Measurements from ENCODE around the gene LEUTX. TPM values are rescaled to one million over a fixed set of nuclear protein-coding genes. Genes with fewer than 3 reads are reported as not detected.
"Not testable (repeated sequence)": the region's sequence is repeated elsewhere in the genome, so short reads cannot be mapped to it uniquely, and the experiment has no call there.

Gene LEUTX
- total RNA-seq, 1 experiment from 2014 or later = not detected

GRCh38 chr19:39802958-39803357 is 24.3 kb downstream of the LEUTX start:
- DNase-seq (ENCODE audit: low read depth in 1 of 2, low spot score in 2 of 2) = no peak
- peaks cover 15% of the 10 kb centered on the region; the same call in 1 of the 2 replicates for H3K27me3 ChIP-seq (replicated peaks)

GRCh38 chr19:39805104-39805503 is 26.4 kb downstream of the LEUTX start:
- peaks cover 8% of the 10 kb centered on the region; the same call in 1 of the 2 replicates for H3K27me3 ChIP-seq (replicated peaks)
- no peak overlapping the region for H3K27ac ChIP-seq
- DNase-seq (ENCODE audit: low read depth in 1 of 2, low spot score in 2 of 2) = no peak
- H3K4me3 ChIP-seq = no peak overlapping the region
- no peaks in the 10 kb centered on the region for H3K4me1 ChIP-seq (replicated peaks)
- no peaks in the 10 kb centered on the region for H3K9me3 ChIP-seq (replicated peaks)
- H3K36me3 ChIP-seq = no peaks in the 10 kb centered on the region

More at GRCh38 chr19:39802958-39803357, 24.3 kb downstream of the LEUTX start:
- H3K4me3 ChIP-seq = no peak overlapping the region
- no peak overlapping the region for H3K27ac ChIP-seq
- no peaks in the 10 kb centered on the region for H3K36me3 ChIP-seq
- H3K4me1 ChIP-seq (replicated peaks) = no peaks in the 10 kb centered on the region
- H3K9me3 ChIP-seq (replicated peaks) = no peaks in the 10 kb centered on the region

- Histone ChIP-seq H3K36me3 (no peaks in the 10 kb centered on the region), H3K9me3 (replicated peaks) (no peaks in the 10 kb centered on the region), H3K4me3 (no peak overlapping the region), H3K27me3 (replicated peaks) (peaks cover 4% of the 10 kb centered on the region; the same call in 1 of the 2 replicates), H3K27ac (no peak overlapping the region), H3K4me1 (replicated peaks) (no peaks in the 10 kb centered on the region)
- no peak for DNase-seq (ENCODE audit: low read depth in 1 of 2, low spot score in 2 of 2)
Measured at GRCh38 chr19:39807846-39808364, 29.3 kb downstream of the LEUTX start.

- H3K27me3 ChIP-seq (replicated peaks); H3K4me1 ChIP-seq (replicated peaks); H3K4me3 ChIP-seq; H3K36me3 ChIP-seq; H3K27ac ChIP-seq; H3K9me3 ChIP-seq (replicated peaks): not testable (repeated sequence)
- peak in 1 of 2 experiments; percentile 5 for DNase-seq (ENCODE audit: low read depth in 1 of 2, low spot score in 2 of 2)
Measured at GRCh38 chr19:39808688-39809087, 30.0 kb downstream of the LEUTX start.

GRCh38 chr19:39809368-39809767 is 30.7 kb downstream of the LEUTX start:
- 0 out of 2 replicates have a peak, but pooled peaks cover 4% of the 10 kb centered on the region for H3K27me3 ChIP-seq (replicated peaks)
- H3K27ac ChIP-seq = no peak overlapping the region
- H3K4me1 ChIP-seq (replicated peaks) = no peaks in the 10 kb centered on the region
- no peak overlapping the region for H3K4me3 ChIP-seq
- no peaks in the 10 kb centered on the region for H3K9me3 ChIP-seq (replicated peaks)
- peak in 1 of 2 experiments; percentile 21 for DNase-seq (ENCODE audit: low read depth in 1 of 2, low spot score in 2 of 2)
- no peaks in the 10 kb centered on the region for H3K36me3 ChIP-seq

- peak in 1 of 2 experiments; percentile 17 for DNase-seq (ENCODE audit: low read depth in 1 of 2, low spot score in 2 of 2)
- no peaks in the 10 kb centered on the region for H3K4me1 ChIP-seq (replicated peaks)
- no peaks in the 10 kb centered on the region for H3K36me3 ChIP-seq
Measured at GRCh38 chr19:39810424-39810823, 31.8 kb downstream of the LEUTX start.

GRCh38 chr19:39811064-39811463 is 32.4 kb downstream of the LEUTX start:
- Histone ChIP-seq H3K27ac (no peak overlapping the region), H3K4me3 (no peak overlapping the region), H3K4me1 (replicated peaks) (no peaks in the 10 kb centered on the region), H3K36me3 (no peaks in the 10 kb centered on the region), H3K9me3 (replicated peaks) (no peaks in the 10 kb centered on the region), H3K27me3 (replicated peaks) (0 out of 2 replicates have a peak, but pooled peaks cover 4% of the 10 kb centered on the region)
- peak in 1 of 2 experiments; percentile 5 for DNase-seq (ENCODE audit: low read depth in 1 of 2, low spot score in 2 of 2)

More at GRCh38 chr19:39810424-39810823, 31.8 kb downstream of the LEUTX start:
- H3K4me3 ChIP-seq = no peak overlapping the region
- no peak overlapping the region for H3K27ac ChIP-seq
- H3K27me3 ChIP-seq (replicated peaks) = 0 out of 2 replicates have a peak, but pooled peaks cover 4% of the 10 kb centered on the region
- no peaks in the 10 kb centered on the region for H3K9me3 ChIP-seq (replicated peaks)

- no peaks in the 10 kb centered on the region for H3K36me3 ChIP-seq
- H3K27ac ChIP-seq = no peak overlapping the region
- DNase-seq (ENCODE audit: low read depth in 1 of 2, low spot score in 2 of 2) = peak in 1 of 2 experiments; percentile 6
- H3K27me3 ChIP-seq (replicated peaks) = no peaks in the 10 kb centered on the region
- no peaks in the 10 kb centered on the region for H3K4me1 ChIP-seq (replicated peaks)
- no peak overlapping the region for H3K4me3 ChIP-seq
- no peaks in the 10 kb centered on the region for H3K9me3 ChIP-seq (replicated peaks)
Measured at GRCh38 chr19:39813264-39813993, 34.8 kb downstream of the LEUTX start.

- not testable (repeated sequence) for H3K27me3 ChIP-seq (replicated peaks); H3K4me3 ChIP-seq; H3K36me3 ChIP-seq; H3K27ac ChIP-seq; H3K4me1 ChIP-seq (replicated peaks); H3K9me3 ChIP-seq (replicated peaks)
- DNase-seq (ENCODE audit: low read depth in 1 of 2, low spot score in 2 of 2) = peak in 1 of 2 experiments; percentile 5
Measured at GRCh38 chr19:39814111-39814510, 35.5 kb downstream of the LEUTX start.

- H3K4me1 ChIP-seq (replicated peaks) = no peaks in the 10 kb centered on the region
- no peaks in the 10 kb centered on the region for H3K9me3 ChIP-seq (replicated peaks)
- H3K36me3 ChIP-seq = no peaks in the 10 kb centered on the region
- no peak for DNase-seq (ENCODE audit: low read depth in 1 of 2, low spot score in 2 of 2)
- H3K27me3 ChIP-seq (replicated peaks) = no peaks in the 10 kb centered on the region
- no peak overlapping the region for H3K4me3 ChIP-seq
- H3K27ac ChIP-seq = no peak overlapping the region
Measured at GRCh38 chr19:39814595-39814994, 35.9 kb downstream of the LEUTX start.

- H3K27me3 ChIP-seq (replicated peaks) = no peaks in the 10 kb centered on the region
- H3K36me3 ChIP-seq = no peaks in the 10 kb centered on the region
- no peaks in the 10 kb centered on the region for H3K9me3 ChIP-seq (replicated peaks)
- H3K27ac ChIP-seq = no peak overlapping the region
- no peak overlapping the region for H3K4me3 ChIP-seq
- no peaks in the 10 kb centered on the region for H3K4me1 ChIP-seq (replicated peaks)
- peak in 1 of 2 experiments; percentile 18 for DNase-seq (ENCODE audit: low read depth in 1 of 2, low spot score in 2 of 2)
Measured at GRCh38 chr19:39816287-39817048, 37.8 kb downstream of the LEUTX start.

- DNase-seq (ENCODE audit: low read depth in 1 of 2, low spot score in 2 of 2) = no peak
- Histone ChIP-seq H3K36me3 (no peaks in the 10 kb centered on the region), H3K27me3 (replicated peaks) (no peaks in the 10 kb centered on the region), H3K4me1 (replicated peaks) (no peaks in the 10 kb centered on the region), H3K9me3 (replicated peaks) (no peaks in the 10 kb centered on the region; the same call in 1 of the 2 replicates), H3K27ac (no peak overlapping the region), H3K4me3 (no peak overlapping the region)
Measured at GRCh38 chr19:39817888-39818561, 39.4 kb downstream of the LEUTX start.

- Histone ChIP-seq H3K27ac (no peak overlapping the region), H3K9me3 (replicated peaks) (no peaks in the 10 kb centered on the region; the same call in 1 of the 2 replicates), H3K4me1 (replicated peaks) (peaks cover 2% of the 10 kb centered on the region), H3K4me3 (no peak overlapping the region), H3K36me3 (no peaks in the 10 kb centered on the region), H3K27me3 (replicated peaks) (no peaks in the 10 kb centered on the region)
- no peak for DNase-seq (ENCODE audit: low read depth in 1 of 2, low spot score in 2 of 2)
Measured at GRCh38 chr19:39818626-39819097, 40.0 kb downstream of the LEUTX start.

All from SJSA1 (cell line).